ENCODE measurements around the gene TULP1.

- TF ChIP-seq CTCF (IDR thresholded peaks at IDR 0.05; ENCODE audit: poor library complexity) (no peak), EZH2phosphoT487 (IDR thresholded peaks at IDR 0.05; ENCODE audit: low read depth, severe bottlenecking, unreplicated experiment) (no peak)
Measured at GRCh38 chr6:35474942-35475570, 37.6 kb downstream of the TULP1 start.
